WTC11 (cell line): ENCODE results near the gene TXNRD2. TPM values are rescaled to one million over a fixed set of nuclear protein-coding genes. Genes with fewer than 3 reads are reported as not detected.

Source experiments
- ATAC-seq: fragments of 200-7000 bp; cut with Tn5 transposase; 2 replicates; pipeline ENCODE4 v1.10.0; 2021; ENCODE audit warnings: mild to moderate bottlenecking, moderate library complexity
- CTCF ChIA-PET: fragments of 300-600 bp; sonication (Branson Sonifier 250); formaldehyde crosslinking; loops from one replicate; lab custom pipeline; 2021; ENCODE audit warnings: antibody characterized with exemption; lab: Charles Lee
- POLR2A ChIA-PET: fragments of 350-600 bp; sonication (Branson Sonifier 250); formaldehyde crosslinking; loops from one replicate; lab custom pipeline; 2021; ENCODE audit warnings: antibody characterized with exemption; lab: Charles Lee
- DNase-seq: peaks from one replicate; pipeline ENCODE4 v3.0.0; 2021; ENCODE audit warnings: low spot score
- H3K27ac Mint-ChIP-seq: 2 replicates; pipeline ENCODE4 v1.8.0; 2021; ENCODE audit warnings: mixed read lengths
- H3K27me3 Mint-ChIP-seq: 2 replicates; pipeline ENCODE4 v1.8.0; 2021; ENCODE audit warnings: low read depth, mild to moderate bottlenecking, moderate library complexity, mixed read lengths
- H3K36me3 Mint-ChIP-seq: 2 replicates; pipeline ENCODE4 v1.8.0; 2021; ENCODE audit warnings: mixed read lengths
- H3K4me1 Mint-ChIP-seq: 2 replicates; pipeline ENCODE4 v1.8.0; 2022; ENCODE audit warnings: mixed read lengths
- H3K4me3 Mint-ChIP-seq: 2 replicates; pipeline ENCODE4 v1.8.0; 2021; ENCODE audit warnings: mild to moderate bottlenecking, moderate library complexity, mixed read lengths
- H3K9me3 Mint-ChIP-seq: 2 replicates; pipeline ENCODE4 v1.8.0; 2021; ENCODE audit warnings: mixed read lengths
- FOXK1 ChIP-seq: sonication (generic); formaldehyde crosslinking; IDR thresholded peaks from 2 replicates; pipeline ENCODE4 v1.8.0; 2022; ENCODE audit warnings: mild to moderate bottlenecking, moderate library complexity, missing genetic modification reagents
- IRF2 ChIP-seq: sonication (generic); formaldehyde crosslinking; IDR thresholded peaks from 2 replicates; pipeline ENCODE4 v1.8.0; 2022; ENCODE audit warnings: low read depth, missing genetic modification reagents, borderline replicate concordance
- KAT7 ChIP-seq: sonication (generic); formaldehyde crosslinking; IDR thresholded peaks from 2 replicates; pipeline ENCODE4 v1.8.1; 2023; ENCODE audit warnings: missing genetic modification reagents, mild to moderate bottlenecking, borderline replicate concordance
- MYBL2 ChIP-seq: sonication (generic); formaldehyde crosslinking; IDR thresholded peaks from 2 replicates; pipeline ENCODE4 v1.8.1; 2023; ENCODE audit warnings: mild to moderate bottlenecking, moderate library complexity, missing genetic modification reagents
- NR3C1 ChIP-seq: sonication (generic); formaldehyde crosslinking; conservative IDR thresholded peaks from 2 replicates; pipeline ENCODE4 v1.8.1; 2023; ENCODE audit warnings: low read depth, mild to moderate bottlenecking, missing genetic modification reagents
- RELA ChIP-seq: sonication (generic); formaldehyde crosslinking; IDR thresholded peaks from 2 replicates; pipeline ENCODE4 v1.8.1; 2022; ENCODE audit warnings: missing genetic modification reagents, mild to moderate bottlenecking, borderline replicate concordance
- TCF7 ChIP-seq: sonication (generic); formaldehyde crosslinking; IDR thresholded peaks from 2 replicates; pipeline ENCODE4 v1.8.0; 2022; ENCODE audit warnings: mild to moderate bottlenecking, low read depth, missing genetic modification reagents, moderate library complexity
- ZBTB21 ChIP-seq: sonication (generic); formaldehyde crosslinking; IDR thresholded peaks from 2 replicates; pipeline ENCODE4 v1.8.1; 2023; ENCODE audit warnings: mild to moderate bottlenecking, missing genetic modification reagents, borderline replicate concordance
- ZNF232 ChIP-seq: sonication (generic); formaldehyde crosslinking; IDR thresholded peaks from 2 replicates; pipeline ENCODE4 v1.8.0; 2022; ENCODE audit warnings: mild to moderate bottlenecking, missing genetic modification reagents
- total RNA-seq: library from RNA; stranded (reverse); gene quantifications from 3 replicates; pipeline ENCODE4 v1.2.3, GENCODE V29; 2021
- TF ChIP-seq, protein P1 (sequence below): sonication (generic); formaldehyde crosslinking; IDR thresholded peaks from 2 replicates; pipeline ENCODE4 v1.8.0; 2023; ENCODE audit warnings: missing genetic modification reagents, mild to moderate bottlenecking, borderline replicate concordance
- TF ChIP-seq, protein P2 (sequence below): sonication (generic); formaldehyde crosslinking; IDR thresholded peaks from 2 replicates; pipeline ENCODE4 v1.8.1; 2023; ENCODE audit warnings: mild to moderate bottlenecking, missing genetic modification reagents, moderate library complexity
- TF ChIP-seq, protein P3 (sequence below): fragments of 250-450 bp; sonication (Bioruptor Pico); IDR thresholded peaks from 2 replicates; pipeline ENCODE4 v2.1.2; 2022; ENCODE audit warnings: mild to moderate bottlenecking, moderate library complexity
- TF ChIP-seq, protein P4 (sequence below): sonication (generic); formaldehyde crosslinking; IDR thresholded peaks from 2 replicates; pipeline ENCODE4 v1.8.0; 2023; ENCODE audit warnings: mild to moderate bottlenecking, missing genetic modification reagents
- TF ChIP-seq, protein P5 (sequence below): sonication (generic); formaldehyde crosslinking; IDR thresholded peaks from 2 replicates; pipeline ENCODE4 v1.8.0; 2022; ENCODE audit warnings: mild to moderate bottlenecking, missing genetic modification reagents
- TF ChIP-seq, protein P6 (sequence below): fragments of 250-450 bp; sonication (Bioruptor Pico); IDR thresholded peaks from 2 replicates; pipeline ENCODE4 v1.9.0; 2021; ENCODE audit warnings: mild to moderate bottlenecking

The TXNRD2 gene
- total RNA-seq, 1 experiment from 2014 or later = 15.9 TPM

DNA sequence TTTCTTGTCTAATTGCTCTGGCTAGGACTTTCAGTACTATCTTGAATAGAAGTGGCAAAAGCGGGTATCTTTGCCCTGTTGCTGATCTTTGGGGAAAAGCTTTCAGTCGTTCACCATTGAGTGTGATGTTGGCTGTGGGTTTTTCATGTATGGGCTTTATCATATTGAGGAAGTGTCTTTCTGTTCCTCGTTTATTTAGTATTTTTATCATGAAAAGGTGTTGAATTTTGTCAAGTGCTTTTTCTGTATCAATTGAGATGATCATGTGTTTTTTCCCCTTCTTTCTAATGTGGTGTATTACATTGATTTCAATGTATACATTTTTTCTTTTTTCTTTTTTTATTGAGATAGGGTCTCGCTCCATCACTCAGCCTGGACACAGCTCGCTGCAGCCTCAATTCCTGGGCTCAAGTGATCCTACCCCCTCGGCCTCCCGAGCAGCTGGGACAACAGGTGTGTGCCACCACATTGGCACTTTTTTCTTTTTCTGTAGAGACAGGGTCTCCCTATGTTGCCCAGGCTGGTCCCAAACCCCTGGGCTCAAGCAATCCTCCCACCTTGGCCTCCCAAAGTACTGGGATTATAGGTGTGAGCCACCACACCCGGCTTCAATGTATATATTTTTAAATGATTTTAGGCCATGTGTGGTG lies 81.6 kb downstream of the TXNRD2 start (continued):
- TF ChIP-seq, protein P1, sequence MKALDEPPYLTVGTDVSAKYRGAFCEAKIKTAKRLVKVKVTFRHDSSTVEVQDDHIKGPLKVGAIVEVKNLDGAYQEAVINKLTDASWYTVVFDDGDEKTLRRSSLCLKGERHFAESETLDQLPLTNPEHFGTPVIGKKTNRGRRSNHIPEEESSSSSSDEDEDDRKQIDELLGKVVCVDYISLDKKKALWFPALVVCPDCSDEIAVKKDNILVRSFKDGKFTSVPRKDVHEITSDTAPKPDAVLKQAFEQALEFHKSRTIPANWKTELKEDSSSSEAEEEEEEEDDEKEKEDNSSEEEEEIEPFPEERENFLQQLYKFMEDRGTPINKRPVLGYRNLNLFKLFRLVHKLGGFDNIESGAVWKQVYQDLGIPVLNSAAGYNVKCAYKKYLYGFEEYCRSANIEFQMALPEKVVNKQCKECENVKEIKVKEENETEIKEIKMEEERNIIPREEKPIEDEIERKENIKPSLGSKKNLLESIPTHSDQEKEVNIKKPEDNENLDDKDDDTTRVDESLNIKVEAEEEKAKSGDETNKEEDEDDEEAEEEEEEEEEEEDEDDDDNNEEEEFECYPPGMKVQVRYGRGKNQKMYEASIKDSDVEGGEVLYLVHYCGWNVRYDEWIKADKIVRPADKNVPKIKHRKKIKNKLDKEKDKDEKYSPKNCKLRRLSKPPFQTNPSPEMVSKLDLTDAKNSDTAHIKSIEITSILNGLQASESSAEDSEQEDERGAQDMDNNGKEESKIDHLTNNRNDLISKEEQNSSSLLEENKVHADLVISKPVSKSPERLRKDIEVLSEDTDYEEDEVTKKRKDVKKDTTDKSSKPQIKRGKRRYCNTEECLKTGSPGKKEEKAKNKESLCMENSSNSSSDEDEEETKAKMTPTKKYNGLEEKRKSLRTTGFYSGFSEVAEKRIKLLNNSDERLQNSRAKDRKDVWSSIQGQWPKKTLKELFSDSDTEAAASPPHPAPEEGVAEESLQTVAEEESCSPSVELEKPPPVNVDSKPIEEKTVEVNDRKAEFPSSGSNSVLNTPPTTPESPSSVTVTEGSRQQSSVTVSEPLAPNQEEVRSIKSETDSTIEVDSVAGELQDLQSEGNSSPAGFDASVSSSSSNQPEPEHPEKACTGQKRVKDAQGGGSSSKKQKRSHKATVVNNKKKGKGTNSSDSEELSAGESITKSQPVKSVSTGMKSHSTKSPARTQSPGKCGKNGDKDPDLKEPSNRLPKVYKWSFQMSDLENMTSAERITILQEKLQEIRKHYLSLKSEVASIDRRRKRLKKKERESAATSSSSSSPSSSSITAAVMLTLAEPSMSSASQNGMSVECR = no peak
- no peak for TF ChIP-seq IRF2 (CRISPR knock-in tag)

DNA sequence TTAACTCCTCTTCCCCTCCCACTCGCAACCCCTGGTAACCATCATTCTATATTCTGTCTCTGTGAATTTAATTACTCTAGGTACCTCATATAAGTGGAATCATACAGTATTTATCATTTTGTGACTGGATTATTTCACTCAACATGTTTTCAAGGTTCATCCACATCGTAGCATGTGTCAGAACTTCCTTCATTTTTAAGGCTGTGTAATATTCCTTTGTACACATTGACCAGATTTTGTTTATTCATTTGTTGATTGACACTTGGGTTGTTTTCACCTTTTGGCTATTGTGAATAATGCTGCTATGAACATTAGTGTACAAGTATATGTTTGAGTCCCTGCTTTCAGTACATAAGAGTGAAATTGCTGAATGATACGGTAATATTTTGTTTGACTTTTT lies 84.2 kb downstream of the TXNRD2 start:
- Mint-ChIP-seq H3K27ac (no peak overlapping the region), H3K36me3 (peaks cover 4% of the 10 kb centered on the region), H3K9me3 (no peaks in the 10 kb centered on the region), H3K4me1 (peaks cover 36% of the 10 kb centered on the region), H3K4me3 (no peak overlapping the region)
- ATAC-seq (no peak), DNase-seq (no peak)
- ChIA-PET POLR2A (no interaction called here), CTCF (no interaction called here)
- TF ChIP-seq ZNF232 (CRISPR knock-in tag) = no peak
- no peak for TF ChIP-seq KAT7 (CRISPR knock-in tag)
- TF ChIP-seq, protein P2, sequence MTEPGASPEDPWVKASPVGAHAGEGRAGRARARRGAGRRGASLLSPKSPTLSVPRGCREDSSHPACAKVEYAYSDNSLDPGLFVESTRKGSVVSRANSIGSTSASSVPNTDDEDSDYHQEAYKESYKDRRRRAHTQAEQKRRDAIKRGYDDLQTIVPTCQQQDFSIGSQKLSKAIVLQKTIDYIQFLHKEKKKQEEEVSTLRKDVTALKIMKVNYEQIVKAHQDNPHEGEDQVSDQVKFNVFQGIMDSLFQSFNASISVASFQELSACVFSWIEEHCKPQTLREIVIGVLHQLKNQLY (CRISPR knock-in tag) = no peak
- TF ChIP-seq MYBL2 (CRISPR knock-in tag) = no peak
- TF ChIP-seq, protein P3, sequence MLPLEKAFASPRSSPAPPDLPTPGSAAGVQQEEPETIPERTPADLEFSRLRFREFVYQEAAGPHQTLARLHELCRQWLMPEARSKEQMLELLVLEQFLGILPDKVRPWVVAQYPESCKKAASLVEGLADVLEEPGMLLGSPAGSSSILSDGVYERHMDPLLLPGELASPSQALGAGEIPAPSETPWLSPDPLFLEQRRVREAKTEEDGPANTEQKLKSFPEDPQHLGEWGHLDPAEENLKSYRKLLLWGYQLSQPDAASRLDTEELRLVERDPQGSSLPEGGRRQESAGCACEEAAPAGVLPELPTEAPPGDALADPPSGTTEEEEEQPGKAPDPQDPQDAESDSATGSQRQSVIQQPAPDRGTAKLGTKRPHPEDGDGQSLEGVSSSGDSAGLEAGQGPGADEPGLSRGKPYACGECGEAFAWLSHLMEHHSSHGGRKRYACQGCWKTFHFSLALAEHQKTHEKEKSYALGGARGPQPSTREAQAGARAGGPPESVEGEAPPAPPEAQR (CRISPR knock-in tag) = no peak
- no peak for TF ChIP-seq ZBTB21 (CRISPR knock-in tag)
- TF ChIP-seq, protein P4, sequence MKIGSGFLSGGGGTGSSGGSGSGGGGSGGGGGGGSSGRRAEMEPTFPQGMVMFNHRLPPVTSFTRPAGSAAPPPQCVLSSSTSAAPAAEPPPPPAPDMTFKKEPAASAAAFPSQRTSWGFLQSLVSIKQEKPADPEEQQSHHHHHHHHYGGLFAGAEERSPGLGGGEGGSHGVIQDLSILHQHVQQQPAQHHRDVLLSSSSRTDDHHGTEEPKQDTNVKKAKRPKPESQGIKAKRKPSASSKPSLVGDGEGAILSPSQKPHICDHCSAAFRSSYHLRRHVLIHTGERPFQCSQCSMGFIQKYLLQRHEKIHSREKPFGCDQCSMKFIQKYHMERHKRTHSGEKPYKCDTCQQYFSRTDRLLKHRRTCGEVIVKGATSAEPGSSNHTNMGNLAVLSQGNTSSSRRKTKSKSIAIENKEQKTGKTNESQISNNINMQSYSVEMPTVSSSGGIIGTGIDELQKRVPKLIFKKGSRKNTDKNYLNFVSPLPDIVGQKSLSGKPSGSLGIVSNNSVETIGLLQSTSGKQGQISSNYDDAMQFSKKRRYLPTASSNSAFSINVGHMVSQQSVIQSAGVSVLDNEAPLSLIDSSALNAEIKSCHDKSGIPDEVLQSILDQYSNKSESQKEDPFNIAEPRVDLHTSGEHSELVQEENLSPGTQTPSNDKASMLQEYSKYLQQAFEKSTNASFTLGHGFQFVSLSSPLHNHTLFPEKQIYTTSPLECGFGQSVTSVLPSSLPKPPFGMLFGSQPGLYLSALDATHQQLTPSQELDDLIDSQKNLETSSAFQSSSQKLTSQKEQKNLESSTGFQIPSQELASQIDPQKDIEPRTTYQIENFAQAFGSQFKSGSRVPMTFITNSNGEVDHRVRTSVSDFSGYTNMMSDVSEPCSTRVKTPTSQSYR (CRISPR knock-in tag) = no peak
- TF ChIP-seq TCF7 = no peak
- no peak for TF ChIP-seq FOXK1 (CRISPR knock-in tag)
- TF ChIP-seq NR3C1 (CRISPR knock-in tag) = no peak
- no peak for TF ChIP-seq RELA (CRISPR knock-in tag)
- TF ChIP-seq, protein P5, sequence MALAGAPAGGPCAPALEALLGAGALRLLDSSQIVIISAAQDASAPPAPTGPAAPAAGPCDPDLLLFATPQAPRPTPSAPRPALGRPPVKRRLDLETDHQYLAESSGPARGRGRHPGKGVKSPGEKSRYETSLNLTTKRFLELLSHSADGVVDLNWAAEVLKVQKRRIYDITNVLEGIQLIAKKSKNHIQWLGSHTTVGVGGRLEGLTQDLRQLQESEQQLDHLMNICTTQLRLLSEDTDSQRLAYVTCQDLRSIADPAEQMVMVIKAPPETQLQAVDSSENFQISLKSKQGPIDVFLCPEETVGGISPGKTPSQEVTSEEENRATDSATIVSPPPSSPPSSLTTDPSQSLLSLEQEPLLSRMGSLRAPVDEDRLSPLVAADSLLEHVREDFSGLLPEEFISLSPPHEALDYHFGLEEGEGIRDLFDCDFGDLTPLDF (CRISPR knock-in tag) = no peak
- TF ChIP-seq, protein P6, sequence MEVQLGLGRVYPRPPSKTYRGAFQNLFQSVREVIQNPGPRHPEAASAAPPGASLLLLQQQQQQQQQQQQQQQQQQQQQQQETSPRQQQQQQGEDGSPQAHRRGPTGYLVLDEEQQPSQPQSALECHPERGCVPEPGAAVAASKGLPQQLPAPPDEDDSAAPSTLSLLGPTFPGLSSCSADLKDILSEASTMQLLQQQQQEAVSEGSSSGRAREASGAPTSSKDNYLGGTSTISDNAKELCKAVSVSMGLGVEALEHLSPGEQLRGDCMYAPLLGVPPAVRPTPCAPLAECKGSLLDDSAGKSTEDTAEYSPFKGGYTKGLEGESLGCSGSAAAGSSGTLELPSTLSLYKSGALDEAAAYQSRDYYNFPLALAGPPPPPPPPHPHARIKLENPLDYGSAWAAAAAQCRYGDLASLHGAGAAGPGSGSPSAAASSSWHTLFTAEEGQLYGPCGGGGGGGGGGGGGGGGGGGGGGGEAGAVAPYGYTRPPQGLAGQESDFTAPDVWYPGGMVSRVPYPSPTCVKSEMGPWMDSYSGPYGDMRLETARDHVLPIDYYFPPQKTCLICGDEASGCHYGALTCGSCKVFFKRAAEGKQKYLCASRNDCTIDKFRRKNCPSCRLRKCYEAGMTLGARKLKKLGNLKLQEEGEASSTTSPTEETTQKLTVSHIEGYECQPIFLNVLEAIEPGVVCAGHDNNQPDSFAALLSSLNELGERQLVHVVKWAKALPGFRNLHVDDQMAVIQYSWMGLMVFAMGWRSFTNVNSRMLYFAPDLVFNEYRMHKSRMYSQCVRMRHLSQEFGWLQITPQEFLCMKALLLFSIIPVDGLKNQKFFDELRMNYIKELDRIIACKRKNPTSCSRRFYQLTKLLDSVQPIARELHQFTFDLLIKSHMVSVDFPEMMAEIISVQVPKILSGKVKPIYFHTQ (CRISPR knock-in tag) = no peak
- TF ChIP-seq, all 79 proteins: peak for 0
- H3K27me3 Mint-ChIP-seq = no peaks in the 10 kb centered on the region
